HG03521 (cell line): ENCODE measurements around the gene EIF3D.
"Not testable (repeated sequence)": the region's sequence is repeated elsewhere in the genome, so short reads cannot be mapped to it uniquely, and the experiment has no call there.

ENCODE experiments used
- ATAC-seq: cut with Tn5 transposase; IDR thresholded peaks from one replicate; pipeline ENCODE4 v1.9.1; 2021; ENCODE audit warnings: mild to moderate bottlenecking, moderate library complexity; ENCODE audit not compliant: unreplicated experiment

Gene EIF3D

DNA sequence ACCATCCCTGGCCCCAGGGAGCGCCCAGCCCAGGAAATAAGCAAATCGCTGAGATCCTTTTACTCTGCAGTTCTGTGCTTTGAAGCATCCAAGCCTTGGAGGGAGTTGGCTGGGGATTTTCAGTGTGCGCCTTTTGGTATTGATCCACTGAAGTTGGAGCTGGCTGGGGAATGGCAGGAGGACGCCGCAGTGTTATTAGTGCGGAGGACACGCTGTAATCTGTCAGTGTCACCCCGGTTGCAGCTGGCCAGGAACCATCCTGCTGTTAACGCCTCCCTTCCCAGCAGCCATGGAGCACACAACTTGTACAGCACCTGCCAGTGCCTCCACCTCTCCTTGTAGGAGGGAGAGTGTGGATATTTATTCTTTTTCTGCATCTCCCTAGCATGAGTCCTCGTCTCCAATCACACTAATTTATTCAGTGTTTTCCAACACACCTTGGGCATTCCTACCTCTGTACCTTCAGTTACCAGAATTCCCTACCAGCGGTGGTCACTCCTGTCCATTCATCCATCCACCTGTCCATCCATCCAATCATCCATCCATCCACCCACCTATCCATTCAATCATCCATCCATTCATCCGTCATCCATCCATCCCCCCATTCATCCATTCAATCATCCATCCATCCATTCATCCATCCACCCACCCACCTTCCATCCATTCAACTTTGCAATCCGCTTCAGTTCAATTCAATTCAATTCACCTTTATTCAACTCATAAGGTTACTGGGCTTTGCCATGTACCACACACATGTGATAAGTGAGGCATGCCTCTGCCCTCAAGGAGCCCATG, 21.9 kb upstream of the EIF3D start:
- ATAC-seq = no peak

DNA sequence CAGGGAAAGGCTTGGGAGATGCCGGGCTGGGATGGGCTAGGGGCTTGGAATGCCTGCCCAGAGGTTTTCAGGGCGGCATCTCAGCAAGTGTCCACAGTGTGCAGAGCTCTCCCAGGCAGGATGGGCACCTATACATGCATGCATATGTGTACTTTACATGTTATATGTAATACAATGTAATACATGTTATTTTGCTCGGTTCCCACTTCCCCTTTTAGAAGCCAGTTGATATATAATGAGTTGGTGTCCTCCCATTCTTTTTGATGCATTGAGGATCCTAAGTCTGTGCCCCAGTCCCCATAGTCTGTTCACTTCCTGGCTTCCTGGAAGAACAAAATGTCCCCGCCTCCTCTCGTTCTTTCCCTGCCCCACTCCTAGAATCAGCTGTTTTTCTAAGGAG, 20.1 kb upstream of the EIF3D start:
- no peak for ATAC-seq

DNA sequence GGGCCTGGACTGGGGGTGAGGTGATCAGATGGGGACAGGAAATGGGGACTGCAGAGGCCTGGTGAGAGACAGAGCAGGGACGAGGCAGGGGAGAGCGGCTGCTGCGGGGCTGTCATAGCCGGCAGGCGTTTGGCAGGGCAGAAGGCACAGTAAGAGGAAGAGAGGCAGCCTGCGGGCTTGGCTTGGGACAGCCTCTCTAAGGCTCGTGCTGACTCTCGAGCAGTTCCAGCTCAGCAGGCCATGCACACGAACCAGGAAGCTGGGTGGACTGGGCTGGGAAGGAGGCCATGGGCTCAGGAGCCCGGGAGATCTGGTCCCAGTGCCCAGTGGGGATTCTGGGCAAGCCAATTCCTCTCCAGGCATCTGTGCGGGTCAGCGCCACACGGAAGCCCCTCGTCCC, 19.6 kb upstream of the EIF3D start:
- ATAC-seq = no peak

DNA sequence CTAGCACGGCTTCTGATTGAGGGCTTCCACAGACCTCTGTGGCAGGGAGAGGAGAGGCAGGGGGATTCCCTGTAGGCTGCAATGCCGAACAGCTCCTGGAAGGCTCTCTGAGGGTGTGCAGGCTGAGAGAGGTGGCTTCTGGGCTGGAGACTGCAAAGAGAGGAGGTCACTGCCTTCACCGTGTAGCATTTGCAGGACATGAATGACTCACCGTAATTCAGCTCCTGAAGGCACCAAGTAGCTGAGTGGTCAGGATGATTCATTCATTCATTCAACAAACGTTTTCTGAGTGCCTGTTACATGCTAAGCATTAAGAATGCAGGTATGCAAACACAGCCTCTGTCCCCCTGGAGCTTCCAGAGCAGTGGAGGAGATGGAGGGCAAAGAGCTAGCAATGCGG, 18.0 kb upstream of the EIF3D start:
- no peak for ATAC-seq

DNA sequence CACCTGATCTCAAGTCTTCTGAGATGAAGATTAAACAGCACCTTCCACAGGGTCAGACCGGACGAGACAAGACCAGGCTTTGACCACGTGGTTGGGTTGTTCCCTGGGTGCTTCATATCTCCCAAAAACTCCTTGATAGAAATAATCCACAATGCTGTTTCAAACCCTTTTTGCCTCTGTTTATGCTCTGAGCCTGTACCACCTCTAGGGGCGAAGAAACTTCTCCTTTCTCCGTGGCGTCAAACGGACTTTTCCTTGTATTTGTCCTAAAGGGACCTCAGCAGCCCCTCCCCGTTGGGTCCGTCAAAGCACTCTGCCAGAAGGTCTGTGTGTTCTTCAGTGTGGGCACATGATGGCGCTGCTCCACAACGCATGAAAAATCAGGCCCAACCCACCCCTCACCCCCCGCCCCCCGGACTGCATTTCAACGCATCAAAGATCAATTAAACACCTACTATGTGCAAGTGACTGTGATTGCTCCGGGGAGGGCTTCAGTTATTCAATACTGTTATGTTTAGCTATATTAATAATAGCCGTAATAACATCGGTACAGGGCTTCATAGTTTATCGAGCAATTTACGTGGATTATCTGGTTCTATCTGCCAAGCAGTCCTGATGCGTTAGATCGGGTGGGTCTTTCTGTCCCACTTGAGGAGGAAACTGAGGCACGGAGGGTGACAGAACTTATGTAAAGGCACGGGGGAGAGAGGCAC, 17.3 kb upstream of the EIF3D start:
- ATAC-seq = no peak

DNA sequence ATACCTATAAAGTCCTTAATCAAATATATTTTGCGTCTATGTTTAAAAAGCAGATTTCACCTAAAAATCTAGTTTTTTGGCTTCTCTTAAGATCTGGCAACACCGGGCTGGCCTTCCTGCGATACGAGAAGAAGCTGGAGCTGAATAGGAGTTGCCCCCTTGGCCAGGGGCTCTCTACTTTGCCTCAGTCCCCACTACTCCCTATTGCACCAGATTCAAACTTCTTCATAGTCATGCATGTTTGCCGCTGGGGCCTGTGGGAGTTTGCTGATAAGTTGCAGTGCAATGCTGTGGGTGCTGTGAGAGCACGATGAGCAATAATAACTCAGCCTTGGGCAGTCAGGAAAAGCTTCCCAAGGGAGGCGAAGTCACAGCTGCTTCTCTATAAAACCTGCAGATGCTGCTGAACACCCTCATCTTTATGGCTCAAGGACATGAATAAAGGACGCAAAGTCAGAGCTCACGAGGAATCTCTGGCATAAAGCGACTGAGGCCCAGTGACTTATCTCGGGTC, 15.2 kb upstream of the EIF3D start:
- no peak for ATAC-seq

DNA sequence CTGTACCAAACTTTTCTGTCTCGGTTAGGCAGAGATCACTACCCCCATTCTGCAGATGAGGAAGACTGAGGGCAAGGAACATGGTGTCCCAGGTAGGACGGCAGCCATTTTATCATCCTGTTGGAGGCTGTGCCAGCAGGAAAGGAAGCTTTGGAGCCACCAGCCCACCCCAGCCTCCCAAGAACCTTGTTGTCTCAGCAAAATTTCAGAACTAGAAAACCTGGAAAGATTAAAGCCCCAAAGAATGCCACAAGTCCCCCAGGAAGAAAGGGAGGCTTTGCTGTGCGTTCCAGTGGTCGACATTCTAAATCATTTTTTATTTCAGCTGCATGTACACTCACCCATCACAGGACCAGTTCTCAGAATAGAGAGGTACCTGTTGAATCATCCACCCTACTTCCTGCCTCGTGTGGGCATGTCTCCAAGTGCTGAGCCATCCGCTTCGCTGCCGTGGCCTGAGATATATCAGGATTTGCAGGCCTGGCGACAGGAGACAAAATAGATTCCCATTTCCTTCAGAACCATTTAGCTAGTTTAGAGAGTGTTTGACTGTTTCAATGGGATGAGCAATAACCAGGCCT, 13.0 kb upstream of the EIF3D start:
- ATAC-seq = no peak

DNA sequence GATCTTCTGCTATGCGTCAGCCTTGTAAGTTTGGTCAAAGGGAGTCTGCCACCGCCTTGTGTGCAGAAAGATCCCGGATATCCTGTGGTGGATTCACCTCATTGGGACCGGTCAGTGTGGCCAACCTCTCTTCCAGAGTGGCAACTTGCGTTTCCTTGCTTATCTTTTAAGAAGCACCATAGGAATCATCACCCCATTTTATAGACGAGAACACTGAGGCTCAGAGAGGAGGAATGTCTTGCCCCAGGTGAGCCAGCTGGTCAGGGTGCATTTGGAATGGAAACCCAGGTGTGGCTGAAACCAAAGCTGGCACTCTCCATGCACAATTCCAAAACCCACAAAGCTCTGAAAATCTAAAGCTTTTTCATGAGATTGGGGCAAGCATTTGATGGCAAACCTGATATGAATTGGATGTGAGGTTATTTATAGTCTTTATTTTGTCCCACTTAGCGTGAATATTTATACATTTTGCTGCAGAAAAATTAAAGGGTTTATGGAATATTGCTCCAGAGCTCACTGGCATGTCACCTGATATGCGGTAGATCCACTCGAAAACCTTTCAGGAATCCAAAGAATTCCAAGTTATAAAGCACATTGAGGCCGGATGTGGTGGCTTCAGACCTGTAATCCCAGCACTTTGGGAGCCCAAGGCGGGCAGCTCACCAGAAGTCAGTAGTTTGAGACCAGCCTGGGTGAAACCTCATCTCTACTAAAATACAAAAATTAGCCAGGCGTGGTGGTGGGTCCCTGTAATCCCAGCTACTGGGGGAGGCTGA, 12.1 kb upstream of the EIF3D start:
- no peak for ATAC-seq

DNA sequence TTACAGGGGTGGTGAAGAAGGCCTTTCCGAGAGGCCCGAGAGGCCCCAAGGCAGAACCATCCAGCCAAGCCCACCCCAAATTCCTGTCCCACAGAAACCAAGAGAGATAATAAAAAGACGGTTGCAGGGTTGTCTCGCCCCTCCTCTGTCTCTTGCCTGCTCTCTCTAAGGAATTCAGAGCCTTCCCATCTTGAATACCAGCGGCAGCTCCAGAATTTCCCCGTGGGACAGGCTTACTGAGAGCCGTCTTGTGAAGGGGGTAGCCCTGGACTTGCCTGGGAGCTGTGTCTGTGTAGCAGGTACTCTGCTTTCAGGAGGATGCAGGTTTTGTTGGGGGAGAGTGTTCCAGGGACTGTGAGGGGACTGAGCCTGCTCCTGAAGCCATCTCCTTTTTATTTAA, 9.6 kb upstream of the EIF3D start:
- ATAC-seq = no peak

DNA sequence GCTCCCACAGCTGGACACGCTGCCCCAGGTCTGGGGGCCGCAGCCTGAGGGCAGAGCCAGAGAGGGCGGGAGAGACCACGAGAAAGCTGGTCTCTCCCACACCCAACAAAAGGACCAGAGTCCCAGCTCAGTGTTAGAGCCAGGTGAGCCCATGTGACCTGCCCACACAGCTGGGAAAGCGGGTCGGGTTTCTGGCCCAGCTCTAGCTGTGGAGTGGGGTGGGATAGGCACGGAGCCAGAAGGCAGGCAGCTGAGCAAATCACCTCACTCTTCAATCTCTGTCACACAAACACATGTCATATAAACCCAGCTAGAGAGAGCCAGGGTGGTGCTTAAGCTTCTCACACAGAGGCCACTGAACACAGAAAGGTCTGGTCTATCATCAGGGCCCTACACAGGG, 7.8 kb upstream of the EIF3D start:
- ATAC-seq = no peak

DNA sequence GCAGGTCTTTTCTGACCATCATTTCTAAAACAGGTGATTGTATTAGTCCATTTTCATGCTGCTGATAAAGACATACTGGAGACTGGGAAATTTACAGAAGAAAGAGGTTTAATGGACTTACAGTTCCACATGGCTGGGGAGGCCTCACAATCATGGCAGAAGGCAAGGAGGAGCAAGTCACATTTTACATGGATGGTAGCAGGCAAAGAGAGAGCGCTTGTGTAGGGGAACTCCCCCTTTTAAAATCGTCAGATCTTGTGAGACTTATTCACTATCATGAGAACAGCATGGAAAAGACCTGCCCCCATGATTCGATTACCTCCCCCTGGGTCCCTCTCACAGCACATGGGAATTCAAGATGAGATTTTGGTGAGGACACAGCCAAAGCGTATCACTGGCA, 4.4 kb upstream of the EIF3D start:
- ATAC-seq = not testable (repeated sequence)

DNA sequence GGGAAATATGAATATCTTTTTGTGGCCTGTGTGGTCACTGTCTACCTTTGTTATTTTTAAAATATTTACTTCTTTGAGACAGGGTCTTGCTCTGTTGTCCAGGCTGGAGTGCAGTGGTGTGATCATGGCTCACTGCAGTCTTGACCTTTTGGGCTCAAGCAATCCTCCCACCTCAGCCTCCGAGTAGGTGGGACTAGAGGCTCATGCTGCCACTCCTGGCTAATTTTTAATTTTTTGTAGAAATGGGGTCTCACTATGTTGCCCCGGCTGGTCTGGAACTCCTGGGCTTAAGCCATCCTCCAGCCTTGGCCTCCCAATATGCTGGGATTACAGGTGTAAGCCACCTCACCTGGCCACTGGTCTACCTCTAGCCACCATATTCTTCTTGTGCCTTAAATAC, 3.5 kb upstream of the EIF3D start:
- no peak for ATAC-seq

DNA sequence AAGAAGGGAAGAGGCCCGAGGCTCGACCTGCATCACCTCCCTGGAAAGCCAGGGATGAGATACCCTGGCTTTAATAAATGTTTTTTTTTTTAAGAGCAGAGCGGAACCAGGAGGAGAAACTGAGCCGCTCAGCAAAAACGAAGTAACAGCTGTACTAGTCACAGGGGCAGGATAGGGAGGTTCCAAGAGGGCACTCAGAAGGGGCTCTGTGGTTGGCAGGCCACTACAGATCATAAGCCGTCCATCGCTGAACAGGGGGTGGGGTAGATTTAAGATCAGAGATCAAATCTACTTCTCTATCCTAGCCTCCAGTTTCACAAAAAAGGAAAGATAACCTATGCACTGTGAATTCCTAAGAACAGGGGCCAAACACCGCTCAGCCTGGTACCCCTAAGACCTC, 625 bp downstream of the EIF3D start:
- ATAC-seq = no peak

DNA sequence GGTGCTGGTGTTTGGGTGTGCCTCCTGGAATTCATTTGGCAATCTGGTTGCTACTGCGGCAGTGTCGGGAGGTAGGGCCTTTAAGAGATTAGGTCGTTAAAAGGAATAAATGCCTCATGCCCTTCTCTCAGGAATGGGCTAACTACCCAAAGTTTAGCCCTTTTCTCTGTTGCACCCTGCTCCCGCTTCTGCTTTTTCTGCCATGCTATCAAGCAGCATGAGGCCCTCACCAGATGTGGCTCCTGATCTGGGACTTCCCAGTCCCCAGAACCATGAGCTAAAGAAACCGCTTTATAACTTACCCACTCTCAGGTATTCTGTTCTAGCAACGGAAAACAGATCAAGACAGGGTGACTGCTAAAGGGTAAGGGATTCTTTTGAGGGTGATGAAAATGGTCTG, 6.3 kb downstream of the EIF3D start:
- no peak for ATAC-seq

DNA sequence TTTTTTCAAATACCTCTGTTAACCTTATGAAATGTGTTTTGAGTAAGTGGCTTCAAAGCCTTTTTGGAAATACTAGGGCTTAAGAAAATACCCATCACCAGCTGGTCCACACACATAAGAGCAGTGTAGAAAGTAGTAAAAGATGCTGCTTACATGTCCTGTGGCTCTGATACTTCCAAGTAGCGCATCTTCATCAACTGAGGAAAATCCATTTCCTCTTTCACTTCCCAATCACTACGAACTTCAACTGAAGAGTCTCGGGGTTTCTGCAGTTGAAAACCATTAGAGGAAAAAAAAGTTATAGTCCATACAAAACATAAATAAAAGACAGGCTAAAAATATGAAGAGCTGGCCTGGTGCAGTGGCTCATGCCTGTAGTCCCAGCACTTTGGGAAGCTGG, 8.5 kb downstream of the EIF3D start:
- no peak for ATAC-seq

DNA sequence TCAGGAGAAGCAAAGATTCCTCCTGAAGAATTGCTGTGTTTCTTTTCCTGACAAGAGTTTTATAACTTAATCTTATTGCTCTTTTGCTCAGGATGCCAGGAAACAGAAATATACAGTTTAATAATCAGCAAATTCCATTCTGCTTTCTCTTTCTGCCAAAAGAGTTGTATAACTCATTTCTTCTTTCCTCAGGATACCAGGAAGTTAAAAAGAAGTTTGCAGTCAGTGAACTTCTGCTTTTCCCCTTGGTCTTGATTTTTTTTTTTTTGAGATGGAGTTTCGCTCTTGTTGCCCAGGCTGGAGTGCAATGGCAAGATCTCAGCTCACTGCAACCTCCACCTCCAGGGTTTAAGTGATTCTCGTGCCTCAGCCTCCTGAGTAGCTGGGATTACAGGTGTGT, 9.1 kb downstream of the EIF3D start:
- ATAC-seq = not testable (repeated sequence)

DNA sequence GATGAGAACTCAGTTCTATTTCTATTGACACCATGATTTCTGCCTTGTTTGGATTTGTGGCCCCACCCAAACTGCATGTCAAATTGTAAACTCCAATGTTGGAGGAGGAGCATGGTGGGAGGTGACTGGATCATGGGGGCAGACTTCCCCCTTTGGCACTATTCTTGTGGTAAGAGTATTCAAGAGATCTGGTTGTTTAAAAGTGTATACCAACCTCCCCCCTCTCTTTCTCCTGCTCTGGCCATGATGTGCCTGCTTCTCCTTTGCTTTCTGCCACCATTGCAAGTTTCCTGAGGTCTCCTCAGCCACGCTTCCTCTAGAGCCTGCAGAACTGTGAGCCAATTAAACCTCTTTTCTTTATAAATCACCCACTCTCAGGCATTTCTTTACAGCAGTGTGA, 14.2 kb downstream of the EIF3D start:
- no peak for ATAC-seq

DNA sequence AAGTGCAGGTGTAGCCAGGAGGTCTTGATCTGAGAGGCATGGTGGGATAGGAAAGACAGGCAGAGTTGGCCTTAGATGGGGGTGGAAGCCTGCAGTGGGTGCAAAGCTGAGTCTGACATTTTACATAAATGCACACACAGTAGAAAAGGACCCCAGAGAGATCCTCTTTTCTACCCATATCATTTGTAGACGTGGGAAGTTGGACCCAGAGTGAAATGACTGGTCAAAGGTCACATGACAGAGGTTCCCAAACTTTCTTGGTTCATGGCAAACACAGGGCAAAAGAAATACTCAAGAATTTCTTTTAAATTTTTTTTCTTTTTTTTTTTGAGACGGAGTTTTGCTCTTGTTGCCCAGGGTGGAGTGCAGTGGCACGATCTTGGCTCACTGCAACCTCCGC, 16.0 kb downstream of the EIF3D start:
- no peak for ATAC-seq

DNA sequence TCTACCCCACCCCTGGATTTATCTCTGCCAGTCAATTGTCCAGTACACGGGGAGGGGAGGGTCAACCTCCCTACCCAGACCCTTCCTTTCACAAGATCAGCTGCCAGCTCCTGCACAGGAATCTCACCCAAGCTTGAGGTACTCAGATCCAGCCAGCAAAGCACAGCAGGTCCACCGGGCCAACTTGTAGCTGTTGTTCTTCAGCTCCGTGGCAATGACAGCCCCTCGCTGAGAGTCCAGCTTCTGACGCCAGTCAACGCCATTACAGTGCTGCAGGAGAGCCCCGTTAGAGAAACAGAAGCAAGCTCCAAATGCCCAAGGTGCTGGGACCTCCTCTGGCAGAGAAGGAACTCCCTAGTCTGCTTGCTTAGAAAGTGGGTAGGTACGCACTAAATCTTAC, 16.6 kb downstream of the EIF3D start:
- ATAC-seq = no peak

DNA sequence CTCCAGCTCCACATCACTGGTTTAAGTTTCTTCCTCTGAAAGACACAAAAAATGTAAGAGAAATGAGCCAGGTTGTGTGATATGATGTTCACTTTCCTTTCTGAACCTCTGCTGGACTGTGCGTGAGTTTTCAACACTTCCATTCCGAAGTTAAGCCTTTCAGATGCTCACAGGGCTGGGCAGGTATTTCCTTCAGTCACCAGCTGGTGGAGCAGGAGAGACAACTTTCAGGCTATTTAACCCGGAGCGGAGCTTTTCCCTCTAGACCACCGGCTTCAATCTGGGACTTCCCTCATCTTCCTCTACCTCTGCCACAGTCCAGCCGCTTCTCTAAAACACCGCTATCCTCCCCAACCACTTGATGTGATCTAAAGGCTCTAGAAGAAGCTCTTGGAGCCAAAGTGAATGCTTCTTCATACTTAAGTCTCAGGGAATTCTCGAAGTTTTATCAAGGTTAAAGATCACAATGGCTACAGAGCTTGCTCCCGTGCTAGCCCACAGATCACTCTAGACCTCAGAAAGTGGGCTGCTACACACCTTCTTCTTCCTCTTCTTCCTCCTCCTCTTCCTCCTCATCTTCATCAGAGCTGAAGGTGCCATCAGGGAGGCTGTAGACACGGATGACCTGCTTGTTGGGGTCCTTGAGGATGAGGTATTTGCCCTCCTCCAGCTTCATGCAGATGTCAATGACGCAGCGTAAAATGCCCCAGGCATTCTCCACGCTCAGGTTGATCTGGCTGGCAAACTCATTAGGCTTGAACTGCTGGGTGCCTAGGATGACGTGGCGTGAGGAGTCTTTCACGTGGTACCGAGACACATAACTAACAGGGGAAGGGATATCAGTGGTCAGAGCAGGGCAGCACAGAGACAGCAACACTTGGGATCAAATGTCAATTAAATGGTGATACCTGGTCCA, 17.7 kb downstream of the EIF3D start:
- ATAC-seq = no peak
